GM04503 (cell line): ENCODE results near the gene LRRC74B.
"Not testable (repeated sequence)": the region's sequence is repeated elsewhere in the genome, so short reads cannot be mapped to it uniquely, and the experiment has no call there.

ENCODE experiments used
- DNase-seq: peaks from one replicate; pipeline ENCODE4 v3.0.0-alpha.2; 2012; ENCODE audit warnings: low read depth

The LRRC74B gene

GRCh38 chr22:21054714-21055563 lies 9.2 kb downstream of the LRRC74B start:
- DNase-seq = no peak

GRCh38 chr22:21055564-21055834 lies 9.8 kb downstream of the LRRC74B start:
- no peak for DNase-seq

- no peak for DNase-seq
Measured at GRCh38 chr22:21055880-21056319, 10.2 kb downstream of the LRRC74B start.

DNA sequence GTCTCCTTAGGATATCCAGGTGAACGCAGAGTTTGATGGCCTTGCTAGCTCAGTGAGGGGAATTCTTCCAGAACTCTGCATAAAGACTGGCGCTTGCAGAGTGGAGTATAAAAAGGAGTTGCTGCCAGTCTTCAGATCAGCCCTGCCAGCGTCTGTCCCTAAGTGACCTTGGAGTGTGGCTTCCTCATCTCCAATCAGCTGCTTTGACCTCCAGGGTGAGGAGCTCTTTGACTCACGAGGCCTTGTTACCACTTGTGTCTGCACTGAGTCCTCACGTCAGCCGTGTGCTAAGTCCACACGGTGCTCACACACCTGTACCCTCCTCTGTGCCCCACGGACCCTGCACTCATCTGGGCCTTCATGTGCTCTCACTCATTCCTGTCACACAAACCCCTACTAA lies 14.6 kb downstream of the LRRC74B start:
- DNase-seq = not testable (repeated sequence)

GRCh38 chr22:21061660-21062321 lies 16.0 kb downstream of the LRRC74B start:
- DNase-seq = not testable (repeated sequence)

DNA sequence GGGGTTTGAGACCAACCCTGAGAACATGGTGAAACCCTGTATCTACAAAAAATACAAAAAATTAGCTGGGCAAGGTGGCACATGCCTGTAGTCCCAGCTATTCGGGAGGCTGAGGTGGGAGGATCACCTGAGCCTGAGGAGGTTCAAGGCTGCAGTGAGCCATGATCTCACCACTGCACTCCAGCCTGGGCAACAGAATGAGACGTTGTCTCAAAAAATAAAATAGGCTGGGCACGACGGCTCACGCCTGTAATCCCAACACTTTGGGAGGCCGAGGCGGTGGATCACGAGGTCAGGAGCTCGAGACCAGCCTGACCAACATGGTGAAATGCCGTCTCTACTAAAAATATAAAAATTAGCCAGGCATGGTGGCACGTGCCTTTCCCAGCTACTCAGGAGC lies 18.7 kb downstream of the LRRC74B start:
- DNase-seq = not testable (repeated sequence)

DNA sequence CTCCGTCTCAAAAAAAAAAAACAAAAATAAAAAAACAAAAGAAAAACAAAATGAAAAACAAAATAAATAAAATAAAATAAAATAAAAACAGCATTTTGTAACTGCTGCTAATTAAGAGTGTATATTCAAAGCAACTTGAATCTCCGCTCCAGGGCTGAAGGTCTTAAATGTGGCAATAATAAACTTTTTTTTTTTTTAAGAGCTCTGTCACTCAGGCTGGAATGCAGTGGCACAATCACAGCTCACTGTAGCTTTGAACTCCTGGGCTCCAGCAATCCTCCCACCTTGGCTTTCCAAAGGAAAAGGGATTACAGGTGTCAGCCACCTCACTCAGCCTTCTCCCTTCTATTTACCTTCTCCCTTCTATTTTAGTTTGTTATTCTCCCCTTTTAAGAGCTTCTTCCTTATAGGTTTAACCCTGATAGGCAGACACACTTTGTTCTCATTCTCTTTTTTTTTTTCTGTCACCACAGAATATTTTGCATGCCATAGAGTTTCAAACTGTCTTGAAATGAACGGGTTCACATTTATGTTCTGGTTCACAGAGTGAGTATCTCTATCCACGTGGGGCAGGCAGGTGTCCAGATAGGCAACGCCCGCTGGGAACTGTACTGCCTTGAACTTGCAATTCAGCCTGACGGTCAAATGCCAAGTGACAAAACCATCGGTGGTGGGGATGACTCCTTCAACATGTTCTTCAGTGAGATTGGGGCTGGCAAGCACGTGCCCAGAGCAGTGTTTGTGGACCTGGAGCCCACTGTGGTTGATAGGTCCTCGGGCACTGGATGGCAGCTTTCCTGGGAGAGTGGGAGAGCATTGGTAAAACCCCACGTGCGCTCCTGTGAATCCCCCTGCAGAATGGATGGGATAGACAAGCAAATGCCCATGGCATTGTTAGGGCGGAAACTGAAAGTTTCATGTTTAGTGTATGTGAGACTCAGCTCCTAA lies 19.4 kb downstream of the LRRC74B start:
- DNase-seq = no peak

- DNase-seq = no peak
Measured at GRCh38 chr22:21067075-21067900, 21.5 kb downstream of the LRRC74B start.

GRCh38 chr22:21067901-21068680 lies 22.3 kb downstream of the LRRC74B start:
- no peak for DNase-seq

- DNase-seq = no peak
Measured at GRCh38 chr22:21068681-21069276, 23.0 kb downstream of the LRRC74B start.

- no peak for DNase-seq
Measured at GRCh38 chr22:21069375-21069774, 23.6 kb downstream of the LRRC74B start.

GRCh38 chr22:21070690-21071615 lies 25.2 kb downstream of the LRRC74B start:
- DNase-seq = no peak

- not testable (repeated sequence) for DNase-seq
Measured at GRCh38 chr22:21071796-21072195, 26.1 kb downstream of the LRRC74B start.

- DNase-seq = no peak
Measured at GRCh38 chr22:21073023-21073422, 27.3 kb downstream of the LRRC74B start.

- no peak for DNase-seq
Measured at GRCh38 chr22:21073482-21073881, 27.7 kb downstream of the LRRC74B start.

GRCh38 chr22:21074102-21074715 lies 28.5 kb downstream of the LRRC74B start:
- DNase-seq = peak; percentile 65

- DNase-seq = no peak
Measured at GRCh38 chr22:21075516-21076138, 29.9 kb downstream of the LRRC74B start.

DNA sequence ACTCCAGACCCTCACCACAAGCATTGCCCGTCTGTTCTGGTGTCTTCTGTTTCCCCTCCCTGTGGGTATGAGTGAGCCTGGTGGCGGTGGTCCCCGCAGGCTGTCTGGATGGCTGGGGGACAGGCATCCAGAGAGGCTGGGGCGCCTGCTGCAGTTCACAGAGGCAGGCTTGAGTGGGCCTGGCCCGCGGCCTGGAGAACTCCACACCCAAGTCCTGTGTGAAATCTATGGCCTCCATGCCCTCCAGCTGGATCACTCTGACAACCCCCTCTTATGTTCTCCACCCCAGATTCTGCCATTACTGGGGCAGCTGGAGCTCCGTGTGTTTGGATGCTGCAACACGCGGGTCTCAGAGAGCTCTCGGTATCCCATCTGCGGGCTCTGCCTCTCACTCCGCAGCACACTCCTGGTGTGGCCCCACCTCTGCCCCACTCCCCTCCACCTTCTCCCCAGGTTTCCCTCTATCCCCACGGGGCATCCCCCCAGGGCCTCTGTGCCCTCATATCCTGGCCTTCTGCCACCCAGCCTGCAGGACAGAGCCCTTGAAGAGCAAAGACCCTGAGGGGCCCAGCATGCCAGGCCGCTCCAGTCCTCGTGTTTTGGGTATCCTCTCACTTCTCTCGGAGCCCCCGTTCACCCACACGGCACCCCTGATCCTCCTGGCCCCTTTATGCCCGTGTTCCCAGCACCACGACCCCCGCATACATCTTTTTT lies 31.3 kb downstream of the LRRC74B start:
- DNase-seq = no peak
